ENCODE results near the gene MLLT1. TPM values are rescaled to one million over a fixed set of nuclear protein-coding genes. Genes with fewer than 3 reads are reported as not detected.
A peak's percentile ranks its signal among the peaks of the same experiment; 100 is the strongest.

The MLLT1 gene
- total RNA-seq, 1 donor from 2014 or later = 7.5 TPM

- no peak for DNase-seq
Measured at GRCh38 chr19:6234527-6234926, 45.2 kb downstream of the MLLT1 start.

DNA sequence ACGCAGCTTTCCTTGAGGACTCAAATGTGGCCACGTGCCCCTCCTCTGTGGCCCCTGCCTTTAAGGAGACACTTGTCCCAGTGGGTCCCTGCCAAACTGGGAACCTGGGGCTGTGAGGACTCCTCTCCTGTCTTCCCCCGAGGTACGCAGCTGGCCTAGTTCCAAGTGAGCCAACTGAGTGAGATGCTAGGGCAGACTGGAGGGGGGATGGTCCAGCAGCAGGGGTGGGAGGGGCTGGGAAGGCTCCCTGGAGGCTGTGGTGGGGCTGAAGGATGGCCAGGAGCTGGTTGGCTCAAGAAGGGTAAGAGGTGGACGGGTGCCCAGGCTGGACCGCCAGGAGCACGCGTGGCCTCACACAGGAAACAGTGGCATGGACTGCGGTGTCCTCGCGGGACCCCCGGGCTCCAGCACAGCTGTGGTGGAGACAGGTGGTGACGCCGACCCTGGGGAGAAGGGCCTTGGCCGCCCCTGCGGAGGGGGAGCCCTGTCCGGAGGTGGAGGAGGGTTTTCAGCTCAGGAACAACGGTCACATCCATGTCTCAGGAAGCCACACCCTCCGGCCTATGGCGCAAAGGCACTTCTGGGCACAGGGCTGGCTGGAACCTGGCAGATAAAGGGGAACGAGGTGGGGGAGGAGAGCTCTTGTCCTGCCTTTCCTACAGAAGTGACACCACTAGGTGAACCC lies 45.8 kb downstream of the MLLT1 start:
- no peak for DNase-seq

DNA sequence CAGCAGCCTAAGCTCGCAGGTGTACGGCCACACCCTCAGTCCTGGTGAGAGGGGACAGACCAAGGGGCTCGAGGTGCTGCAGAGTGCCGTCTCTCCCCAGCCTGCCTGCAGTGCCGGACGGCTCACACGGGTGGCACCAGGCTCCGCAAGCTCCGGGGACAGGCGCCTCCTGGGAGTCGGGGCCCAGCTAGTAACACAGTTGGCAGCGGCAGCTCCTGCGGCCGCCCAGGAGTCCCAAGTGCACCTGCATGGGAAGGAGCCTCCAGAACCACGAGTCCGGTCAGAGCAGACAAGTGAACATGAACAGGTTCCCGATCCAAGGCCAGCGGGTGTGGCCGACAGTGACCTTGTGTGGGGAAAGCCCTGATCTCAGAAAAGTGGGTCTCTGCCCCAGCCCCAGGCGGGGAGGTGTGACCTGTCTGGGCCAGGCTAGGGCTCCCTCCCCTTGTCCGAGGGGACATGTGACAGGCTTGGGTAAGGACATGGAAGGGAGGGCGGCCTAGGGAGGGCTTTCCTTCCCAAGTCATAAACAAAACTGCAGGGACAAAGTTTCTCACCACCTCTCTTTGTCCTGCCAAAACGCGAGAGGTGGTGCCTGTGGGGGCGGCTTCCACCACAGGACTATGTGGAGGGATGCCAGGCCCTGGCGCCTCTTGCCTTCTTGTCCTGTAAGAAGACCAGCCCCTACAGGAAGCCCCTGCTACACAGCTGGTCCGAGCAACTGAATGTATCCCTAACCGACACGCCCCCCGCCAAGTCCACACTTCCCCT lies 46.5 kb downstream of the MLLT1 start:
- peak; percentile 72 for DNase-seq

GRCh38 chr19:6232601-6233055 lies 47.1 kb downstream of the MLLT1 start:
- no peak for DNase-seq

DNA sequence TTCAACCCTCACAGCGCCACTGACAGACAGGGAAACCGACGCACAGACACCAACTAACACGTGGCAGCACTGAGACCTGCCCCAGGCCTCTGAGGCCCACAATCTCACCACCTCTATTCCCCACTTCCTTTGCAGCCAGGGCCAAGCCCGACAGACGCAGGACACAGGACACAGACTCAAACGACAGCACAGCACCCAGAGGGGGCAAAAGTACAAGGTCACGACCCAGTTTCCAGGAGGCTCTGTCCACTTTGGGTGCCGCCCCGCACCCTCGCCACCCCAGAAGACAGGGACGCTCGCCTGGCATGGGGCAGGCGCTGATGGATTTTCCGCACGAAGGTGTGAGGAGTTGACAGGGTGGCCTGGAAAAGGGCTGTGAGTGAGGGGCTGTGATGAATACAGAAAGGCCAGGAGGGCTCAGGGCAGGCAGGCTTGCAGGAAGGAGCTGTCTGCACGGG lies 48.8 kb downstream of the MLLT1 start:
- DNase-seq = no peak

GRCh38 chr19:6229951-6230712 lies 49.6 kb downstream of the MLLT1 start:
- no peak for DNase-seq

GRCh38 chr19:6229216-6229913 lies 50.4 kb downstream of the MLLT1 start:
- DNase-seq = no peak

GRCh38 chr19:6228551-6229215 lies 51.1 kb downstream of the MLLT1 start:
- DNase-seq = no peak

DNA sequence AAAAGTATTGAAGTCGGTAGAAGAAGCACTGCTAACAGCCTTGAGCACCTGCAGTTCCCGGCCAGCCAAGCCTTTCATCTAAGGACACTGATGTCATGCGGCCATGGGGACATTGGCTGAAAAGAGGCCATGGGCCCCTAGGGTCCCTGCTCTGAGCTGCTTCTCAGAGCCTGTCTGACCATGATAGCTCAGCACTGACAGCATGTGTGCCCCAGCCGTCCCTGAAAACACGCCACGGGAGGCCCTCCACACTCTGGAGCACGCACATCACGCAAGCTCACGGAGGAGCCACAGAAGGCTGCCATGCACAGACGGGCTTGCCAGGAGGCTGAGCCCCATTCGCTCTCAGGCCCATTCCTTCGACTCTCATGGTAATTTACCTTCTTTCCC lies 51.8 kb downstream of the MLLT1 start:
- no peak for DNase-seq

DNA sequence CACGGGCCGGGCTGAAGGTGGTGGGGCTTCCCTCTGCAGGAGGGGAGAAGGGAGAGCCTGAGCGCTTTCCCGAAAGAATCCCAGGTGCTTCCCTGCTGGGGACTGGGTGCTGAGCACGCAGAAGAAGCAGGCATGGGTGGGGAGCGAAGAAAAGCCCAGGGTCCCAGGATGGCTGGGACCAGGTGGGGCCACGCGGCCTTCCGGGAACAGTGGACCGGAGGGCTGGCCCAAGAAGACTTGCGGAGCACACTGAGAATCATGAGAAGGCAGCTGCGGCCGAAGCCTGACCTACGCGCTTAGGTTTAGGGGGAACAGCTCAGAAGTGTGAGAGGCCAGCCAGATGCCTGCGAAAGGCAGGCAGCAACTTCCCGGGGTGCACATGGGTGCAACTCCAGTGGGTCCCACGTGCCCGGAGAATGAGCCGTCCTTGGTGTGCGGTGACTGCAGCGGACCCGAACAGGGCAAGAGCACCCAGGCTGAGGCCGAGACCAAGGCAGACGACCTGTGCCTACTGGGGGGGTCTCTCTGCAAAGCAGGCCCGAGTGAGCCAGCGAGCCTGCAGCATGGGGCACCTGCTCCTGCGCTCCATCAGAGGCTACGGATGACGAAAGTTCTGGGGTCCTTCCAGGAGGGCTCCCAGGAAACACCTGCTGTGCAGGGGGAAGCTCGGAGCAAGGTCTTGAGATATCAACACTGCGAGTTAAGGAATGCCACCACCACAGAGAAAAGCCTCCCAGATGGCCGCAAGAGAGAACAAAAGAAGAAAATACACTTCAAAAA lies 52.4 kb downstream of the MLLT1 start:
- no peak for DNase-seq

DNA sequence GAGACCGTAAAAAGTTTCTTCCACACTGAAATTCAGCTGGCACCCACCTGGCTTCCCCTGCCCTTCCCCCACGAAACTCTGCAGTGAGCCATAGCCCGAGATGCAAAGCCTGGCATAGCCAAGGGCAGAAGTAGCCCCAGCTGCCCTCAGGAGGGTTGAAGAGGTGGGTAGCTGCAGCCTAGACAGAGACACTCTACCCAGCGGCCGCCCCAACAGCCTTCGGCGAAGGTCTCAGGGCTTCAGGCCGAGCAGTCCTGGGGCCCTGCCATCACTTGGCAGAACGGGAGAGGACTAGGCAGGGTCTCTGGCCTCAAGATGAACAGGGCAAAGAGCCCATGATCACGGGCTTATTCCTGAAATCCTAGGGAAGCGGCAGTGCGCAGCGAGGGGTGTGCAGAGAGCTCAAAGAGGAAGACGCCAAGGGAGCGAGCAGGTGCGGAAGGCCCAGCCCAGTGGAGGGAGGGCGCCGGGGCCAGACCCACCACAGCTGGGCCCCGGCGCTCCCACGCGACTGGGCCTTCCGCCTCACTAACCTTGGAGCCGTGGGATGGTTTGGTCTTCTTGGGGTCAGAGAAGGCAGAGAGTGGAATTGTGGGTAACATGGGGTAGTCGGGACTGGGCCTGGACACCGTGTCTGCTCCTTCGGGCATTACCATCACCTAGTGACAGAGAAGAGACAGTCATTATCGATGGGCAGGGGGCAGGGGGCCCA lies 53.2 kb downstream of the MLLT1 start:
- DNase-seq = no peak

DNA sequence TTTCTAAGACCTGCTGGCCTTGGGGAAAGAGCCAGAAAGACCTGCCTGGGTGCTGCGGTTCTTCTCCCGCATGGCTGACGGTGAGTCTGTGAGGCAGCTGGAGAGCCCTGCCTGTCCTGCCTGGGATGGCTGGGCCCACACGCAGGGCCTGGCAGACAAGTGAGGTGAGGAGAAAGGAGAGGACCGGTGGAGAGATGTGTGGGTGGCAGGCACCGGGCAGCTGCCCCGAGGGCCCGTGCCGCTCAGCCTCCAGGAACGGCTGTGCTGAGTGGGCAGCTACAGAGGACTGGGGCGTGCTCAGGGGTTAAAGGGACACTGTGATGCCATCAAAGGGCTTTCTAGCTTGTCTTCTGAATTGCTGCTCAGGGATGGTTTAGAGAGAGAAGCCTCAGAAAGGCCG lies 53.8 kb downstream of the MLLT1 start:
- DNase-seq = no peak

GRCh38 chr19:6225232-6225865 lies 54.4 kb downstream of the MLLT1 start:
- no peak for DNase-seq

DNA sequence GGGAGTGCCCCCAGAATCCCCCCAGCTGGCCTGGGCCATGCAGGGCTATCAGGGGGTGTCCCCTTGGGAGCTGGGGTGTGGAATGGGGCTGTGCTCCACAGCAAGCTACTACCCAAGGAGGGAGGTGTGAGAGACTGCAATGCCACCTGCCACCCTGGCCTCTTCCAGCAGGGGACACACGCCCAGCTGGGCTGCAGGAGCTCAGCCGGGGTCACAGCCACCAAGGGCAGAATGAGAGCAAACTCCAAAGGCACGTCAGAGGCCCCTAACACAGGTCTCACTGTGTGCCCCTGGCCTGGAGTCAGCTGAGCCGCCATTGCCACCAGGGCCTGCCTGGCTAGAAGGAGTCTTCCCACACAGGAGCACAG lies 55.5 kb downstream of the MLLT1 start:
- DNase-seq = no peak

DNA sequence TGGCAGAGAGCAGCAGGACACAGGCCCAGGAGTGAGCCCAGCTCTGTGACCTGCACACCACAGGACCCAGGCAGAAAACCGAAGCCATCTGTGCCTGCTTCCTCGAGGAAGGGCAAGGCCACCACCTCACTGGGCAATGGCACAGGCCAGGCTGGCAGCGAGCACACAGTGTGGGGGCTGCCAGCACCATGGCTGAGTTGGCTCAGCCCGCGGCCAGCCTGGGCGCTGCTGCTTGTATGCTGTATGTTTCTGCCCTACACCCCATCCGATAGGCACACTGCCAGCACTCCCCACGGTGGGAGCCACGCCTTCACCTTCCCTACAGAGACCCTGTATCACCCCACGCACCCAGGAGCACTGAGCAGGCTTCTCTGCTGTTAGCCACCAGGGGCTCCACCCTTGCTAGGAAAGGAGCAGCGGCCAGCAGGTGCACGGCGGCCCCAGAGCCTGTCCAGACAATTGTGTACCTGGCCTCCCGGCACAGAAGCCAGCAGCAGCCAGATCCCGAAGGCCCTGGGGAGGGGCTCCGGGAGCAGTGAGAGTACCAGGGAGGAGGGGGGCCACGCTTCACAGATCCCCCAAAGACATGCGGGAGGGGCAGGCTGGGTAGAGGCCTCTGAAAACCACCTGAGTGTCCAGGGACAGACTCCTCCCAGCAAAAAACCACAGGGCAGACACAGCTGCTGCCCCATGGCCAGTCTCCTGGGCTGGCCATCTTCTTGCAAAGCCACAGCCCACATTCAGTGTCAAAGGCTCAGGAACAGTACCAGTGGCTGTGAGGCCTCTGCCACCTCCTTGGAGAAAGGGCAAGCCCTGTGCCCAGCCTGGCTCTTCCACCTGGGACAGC lies 56.1 kb downstream of the MLLT1 start:
- no peak for DNase-seq

DNA sequence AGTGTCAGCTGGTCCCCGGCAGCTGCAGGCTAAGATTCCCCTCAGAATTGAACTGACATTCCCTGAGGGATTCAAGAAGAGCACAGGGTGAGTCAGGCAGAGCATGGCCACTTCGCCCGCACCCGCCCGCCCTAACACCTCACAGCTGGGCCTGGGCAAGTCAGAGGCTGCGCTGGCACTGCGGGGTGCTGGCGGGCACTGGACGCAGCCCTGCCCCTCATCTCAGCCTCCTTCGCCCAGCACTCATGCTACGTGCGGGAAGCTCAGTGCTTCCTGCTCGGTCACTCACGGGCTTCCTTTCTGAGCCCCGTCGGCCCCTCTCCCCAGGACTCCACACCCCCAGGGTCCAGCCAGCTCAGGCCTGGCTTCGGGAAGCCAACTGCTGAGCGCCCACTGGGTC lies 56.9 kb downstream of the MLLT1 start:
- no peak for DNase-seq

DNA sequence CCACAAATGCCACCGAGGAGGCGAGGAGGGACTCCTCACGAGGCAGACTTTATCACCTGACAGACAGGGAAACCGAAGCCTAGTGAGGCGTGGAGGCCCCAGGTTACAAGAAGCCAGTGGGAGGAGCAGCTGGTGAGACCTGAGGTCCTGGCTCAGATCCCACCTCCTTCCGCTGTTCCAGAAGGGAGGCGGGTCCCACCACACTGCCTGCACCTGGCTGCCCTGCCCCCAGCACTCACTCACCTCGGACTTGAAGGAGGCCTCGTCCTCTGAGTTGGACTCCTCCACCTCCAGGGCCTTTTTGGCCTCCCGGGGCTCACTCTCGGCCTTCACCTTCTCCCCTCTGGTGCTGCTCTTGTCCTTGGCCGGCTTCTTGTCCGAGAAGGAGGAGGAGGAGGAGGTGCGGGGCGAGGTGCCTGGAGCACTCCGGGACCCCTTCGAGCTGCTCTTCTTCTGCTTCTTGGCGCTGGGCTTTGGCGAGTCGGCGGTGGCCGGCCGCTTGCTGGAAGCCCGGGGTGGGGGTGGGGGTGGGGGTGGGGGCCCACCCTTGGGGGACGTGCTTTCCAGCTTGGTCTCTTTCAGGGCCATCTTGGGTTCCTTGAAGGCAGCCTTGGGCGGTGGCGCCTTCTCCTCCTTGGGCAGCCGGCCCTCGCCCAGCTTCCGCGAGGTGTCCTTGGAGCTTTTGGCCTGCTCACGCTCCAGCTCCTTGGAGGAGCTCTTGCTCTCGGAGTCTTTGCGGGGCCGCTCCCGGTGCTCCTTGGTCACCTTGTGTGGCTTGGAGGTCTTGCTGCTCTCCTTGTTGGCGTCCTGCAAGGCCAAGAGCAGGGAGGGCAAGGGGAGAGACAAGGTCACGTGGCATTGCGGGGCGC lies 57.7 kb downstream of the MLLT1 start:
- no peak for DNase-seq

Measured in tongue (tissue), 2 donors.